SK-N-SH (cell line): ENCODE results near the gene CHST7. TPM values are rescaled to one million over a fixed set of nuclear protein-coding genes. Genes with fewer than 3 reads are reported as not detected.

Source experiments
- CTCF ChIA-PET: fragments of 300-600, 350-600 bp; formaldehyde crosslinking; extraction: SDS; loops from one replicate; lab custom pipeline; 2021; lab: Yijun Ruan, JAX
- POLR2A ChIA-PET: fragments of 350-600 bp; sonication (Branson Sonifier 250); formaldehyde crosslinking; extraction: SDS; loops from one replicate; lab custom pipeline; 2020; ENCODE audit warnings: antibody characterized with exemption, inconsistent platforms; lab: Yijun Ruan, JAX
- DNase-seq: peaks from one replicate; pipeline ENCODE4 v3.0.0; 2012
- H2AFZ ChIP-seq: fragments of 200-600 bp; sonication (generic); 2 replicates; pipeline ENCODE4 v1.8.1; 2016; ENCODE audit warnings: antibody characterized with exemption, mild to moderate bottlenecking, low read depth
- H3F3A ChIP-seq: fragments of 200-600 bp; sonication (generic); replicated peaks from 2 replicates; pipeline ENCODE3; 2016; ENCODE audit warnings: antibody characterized with exemption, mild to moderate bottlenecking; ENCODE audit not compliant: insufficient read depth
- H3K27ac ChIP-seq, 2 experiments: fragments of 200-500 bp in 1 of 2; fragments of 200-600 bp in 1 of 2; sonication (Bioruptor generic) in 1 of 2; sonication (generic), shearing (Covaris generic) in 1 of 2; 2 replicates each; pipeline versions ENCODE4 v1.5.1 to v1.6.1; 2014 to 2016; ENCODE audit warnings: low read depth in 2 of 2, inconsistent platforms in 1 of 2, low read length in 1 of 2, mild to moderate bottlenecking in 1 of 2, mixed read lengths in 1 of 2
- H3K27me3 ChIP-seq: fragments of 200-600 bp; sonication (generic), shearing (Covaris generic); 2 replicates; pipeline ENCODE4 v1.6.1; 2016; ENCODE audit warnings: mixed run types; ENCODE audit not compliant: insufficient read depth
- H3K36me3 ChIP-seq, 2 experiments: fragments of 200-500 bp in 1 of 2; fragments of 200-600 bp in 1 of 2; sonication (Bioruptor generic) in 1 of 2; sonication (generic) in 1 of 2; replicated peaks in 1 of 2; 2 replicates each; pipeline versions ENCODE3 to v1.5.1; 2014 to 2016; ENCODE audit warnings: low read length in 1 of 2, mild to moderate bottlenecking in 1 of 2; ENCODE audit not compliant: insufficient read depth in 2 of 2, control insufficient read depth in 1 of 2
- H3K4me1 ChIP-seq, 2 experiments: fragments of 200-500 bp in 1 of 2; fragments of 200-600 bp in 1 of 2; sonication (Bioruptor generic) in 1 of 2; sonication (generic), shearing (Covaris generic) in 1 of 2; 2 replicates each; pipeline versions ENCODE4 v1.5.1 to v1.6.1; 2014 to 2016; ENCODE audit warnings: low read depth in 1 of 2, low read length in 1 of 2, mixed run types in 1 of 2; ENCODE audit not compliant: insufficient read depth in 2 of 2, control insufficient read depth in 1 of 2
- H3K4me2 ChIP-seq: fragments of 200-600 bp; sonication (generic), shearing (Covaris generic); 2 replicates; pipeline ENCODE4 v1.6.1; 2017; ENCODE audit warnings: mixed run types
- H3K4me3 ChIP-seq, 2 experiments: fragments of 200-500 bp in 1 of 2; fragments of 200-600 bp in 1 of 2; sonication (Bioruptor generic) in 1 of 2; sonication (generic), shearing (Covaris generic) in 1 of 2; 2 replicates each; pipeline versions ENCODE4 v1.5.1 to v1.8.1; 2014 to 2016; ENCODE audit warnings: low read depth in 2 of 2, inconsistent platforms in 1 of 2, low read length in 1 of 2, mild to moderate bottlenecking in 1 of 2, mixed read lengths in 1 of 2, moderate library complexity in 1 of 2
- H3K79me2 ChIP-seq: fragments of 200-600 bp; sonication (generic); 2 replicates; pipeline ENCODE4 v1.8.1; 2017; ENCODE audit warnings: mild to moderate bottlenecking; ENCODE audit not compliant: insufficient read depth
- H3K9ac ChIP-seq: fragments of 200-600 bp; sonication (generic); 2 replicates; pipeline ENCODE4 v1.6.1; 2017; ENCODE audit warnings: mixed run types
- H3K9me2 ChIP-seq: fragments of 200-600 bp; sonication (generic); 2 replicates; pipeline ENCODE4 v1.6.1; 2017; ENCODE audit warnings: mixed run types
- H3K9me3 ChIP-seq: fragments of 200-600 bp; sonication (generic); 2 replicates; pipeline ENCODE4 v1.6.1; 2017; ENCODE audit warnings: mixed run types, mild to moderate bottlenecking, moderate library complexity
- H4K20me1 ChIP-seq: fragments of 200-600 bp; sonication (generic); 2 replicates; pipeline ENCODE4 v1.6.1; 2017; ENCODE audit warnings: mild to moderate bottlenecking, mixed run types; ENCODE audit not compliant: insufficient read depth
- CTCF ChIP-seq: fragments of 200-600 bp; sonication (generic); IDR thresholded peaks from 2 replicates; pipeline ENCODE4 v1.6.1; 2017; ENCODE audit warnings: antibody characterized with exemption, mild to moderate bottlenecking, moderate library complexity
- JUND ChIP-seq: IDR thresholded peaks from 2 replicates; pipeline ENCODE4 v1.4.0; 2012
- NFIC ChIP-seq: IDR thresholded peaks from 2 replicates; pipeline ENCODE4 v1.4.0; 2012; ENCODE audit warnings: borderline replicate concordance
- REST ChIP-seq: IDR thresholded peaks from 2 replicates; pipeline ENCODE4 v1.6.1; 2012; ENCODE audit warnings: mild to moderate bottlenecking, low read depth, low read length, moderate library complexity
- TAF1 ChIP-seq: IDR thresholded peaks from 2 replicates; pipeline ENCODE4 v1.6.1; 2012; ENCODE audit warnings: low read depth, mild to moderate bottlenecking, low read length, moderate library complexity, borderline replicate concordance
- WGBS: methylation state at CpG from one replicate; pipeline ENCODE4 v1.1.6; 2017; ENCODE audit warnings: low lambda C conversion rate; 5-methylcytosine and 5-hydroxymethylcytosine counted together
- polyA plus RNA-seq, 3 experiments: library from polyadenylated mRNA; depleted of rRNA; stranded (reverse); fragments of >200 nt; gene quantifications; 2 replicates each; pipeline ENCODE4 v1.2.3, GENCODE V29; 2012
- TF ChIP-seq, protein P1 (sequence below): fragments of 150-350 bp; IDR thresholded peaks from 2 replicates; pipeline ENCODE4 v1.6.1; 2016; ENCODE audit warnings: mild to moderate bottlenecking, low read depth, low read length

Gene CHST7
- polyA plus RNA-seq, 1 of the 3 experiments (the other 2 are of a cell fraction): 6.2 TPM

DNA sequence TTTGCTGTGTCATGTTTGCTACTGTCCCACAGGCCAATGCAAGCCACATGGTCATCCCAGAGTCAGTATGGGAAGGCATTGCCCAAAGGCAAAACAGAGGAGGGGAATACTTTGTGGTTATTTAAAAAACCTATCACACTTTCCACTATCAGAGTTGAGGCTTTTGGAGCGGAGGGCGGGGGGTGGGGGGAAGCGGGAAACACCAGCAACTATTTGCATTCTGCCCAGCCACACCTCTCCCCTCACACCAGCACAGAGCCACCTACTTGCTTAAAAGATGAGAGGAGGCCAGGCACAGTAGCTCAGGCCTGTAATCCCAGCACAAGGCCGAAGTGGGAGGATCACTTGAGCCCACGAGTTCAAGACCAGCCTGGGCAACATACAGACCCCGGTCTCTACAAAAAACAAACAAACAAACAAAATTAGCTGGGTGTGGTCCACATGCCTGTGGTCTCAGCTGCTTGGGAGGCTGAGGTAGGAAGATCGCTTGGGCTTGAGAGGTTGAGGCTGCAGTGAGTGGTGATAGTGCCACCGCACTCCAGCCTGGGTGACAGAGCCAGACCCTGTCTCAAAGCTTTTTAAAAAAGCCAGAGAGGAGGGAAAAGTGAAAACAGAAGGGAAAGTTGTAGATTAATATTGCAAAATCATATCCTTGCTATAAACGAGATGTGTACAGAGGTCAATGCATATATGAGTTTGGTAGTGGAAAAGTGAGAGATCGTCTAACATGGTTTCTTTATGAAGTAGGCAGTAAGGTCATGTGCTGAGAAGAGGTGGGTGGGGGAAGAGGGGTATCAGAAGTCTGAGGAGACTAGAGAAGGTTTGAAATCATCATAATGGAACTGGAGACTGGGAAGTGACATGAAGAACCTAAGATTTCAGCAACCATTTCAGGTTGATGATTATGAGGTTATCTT, 1.9 kb upstream of the CHST7 start:
- H3K4me1 ChIP-seq: peaks cover 0 to 5% of the 10 kb centered on the region in 2 experiments; a peak in 1 of 4 replicates
- H3K9ac ChIP-seq: no peak overlapping the region
- peaks cover 1% of the 10 kb centered on the region for H3F3A ChIP-seq
- H3K4me3 ChIP-seq: no peak overlapping the region
- no peak overlapping the region for H3K27ac ChIP-seq
- TF ChIP-seq CTCF: no peak
- TF ChIP-seq REST: no peak
- TF ChIP-seq, protein P1, sequence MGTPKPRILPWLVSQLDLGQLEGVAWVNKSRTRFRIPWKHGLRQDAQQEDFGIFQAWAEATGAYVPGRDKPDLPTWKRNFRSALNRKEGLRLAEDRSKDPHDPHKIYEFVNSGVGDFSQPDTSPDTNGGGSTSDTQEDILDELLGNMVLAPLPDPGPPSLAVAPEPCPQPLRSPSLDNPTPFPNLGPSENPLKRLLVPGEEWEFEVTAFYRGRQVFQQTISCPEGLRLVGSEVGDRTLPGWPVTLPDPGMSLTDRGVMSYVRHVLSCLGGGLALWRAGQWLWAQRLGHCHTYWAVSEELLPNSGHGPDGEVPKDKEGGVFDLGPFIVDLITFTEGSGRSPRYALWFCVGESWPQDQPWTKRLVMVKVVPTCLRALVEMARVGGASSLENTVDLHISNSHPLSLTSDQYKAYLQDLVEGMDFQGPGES: no peak
- no peak for TF ChIP-seq TAF1
- no peak for TF ChIP-seq NFIC
- no peak for TF ChIP-seq JUND
- no peaks in the 10 kb centered on the region; the same call in 1 of the 2 replicates for H3K79me2 ChIP-seq
- no peaks in the 10 kb centered on the region for H4K20me1 ChIP-seq
- H3K4me2 ChIP-seq: no peak overlapping the region
- ChIA-PET POLR2A (no interaction called here), CTCF (interaction anchor here (0.8 to 1.6 kb wide), 3 partner anchors 12 to 26 kb away, joined by 3 to 4 read pairs (median 4); no protein-coding TSS in a partner anchor)
- H3K27me3 ChIP-seq: peaks cover 8% of the 10 kb centered on the region
- H2AFZ ChIP-seq: no peak overlapping the region
- no peaks in the 10 kb centered on the region for H3K9me3 ChIP-seq
- H3K9me2 ChIP-seq: no peaks in the 10 kb centered on the region
- H3K36me3 ChIP-seq: no peaks in the 10 kb centered on the region
- WGBS: 54% methylated on average over 10 of the region's 10 CpGs
- DNase-seq: no peak
